Spleen (tissue), 11 donors: ENCODE results near the gene SIX5. TPM values are rescaled to one million over a fixed set of nuclear protein-coding genes. Genes with fewer than 3 reads are reported as not detected.

Experiments used
- DNase-seq: peaks from one replicate; pipeline ENCODE4 v3.0.0-alpha.2; 2020
- H3K27ac ChIP-seq, 8 donors: fragments of 200-600 bp; sonication (generic) in 7 of 8; 1 replicate in 4 of 8; 2 replicates in 4 of 8; pipeline versions ENCODE4 v1.5.0 to v1.8.0; 2016 to 2021; ENCODE audit warnings: inconsistent platforms in 4 of 8, mild to moderate bottlenecking in 4 of 8, moderate library complexity in 1 of 8
- H3K27me3 ChIP-seq, 7 donors: fragments of 200-600 bp; sonication (generic) in 6 of 7; replicated peaks in 1 of 7; 1 replicate in 4 of 7; 2 replicates in 3 of 7; pipeline versions ENCODE4 v1.5.0 to v1.8.0; 2016 to 2021; ENCODE audit warnings: inconsistent platforms in 3 of 7, mild to moderate bottlenecking in 1 of 7
- H3K36me3 ChIP-seq, 6 donors: fragments of 200-600 bp; sonication (generic) in 5 of 6; 1 replicate in 4 of 6; 2 replicates in 2 of 6; pipeline versions ENCODE4 v1.5.0 to v1.8.0; 2016 to 2021; ENCODE audit warnings: inconsistent platforms in 2 of 6
- H3K4me1 ChIP-seq, 6 donors: fragments of 200-600 bp; sonication (generic) in 5 of 6; 1 replicate in 3 of 6; 2 replicates in 3 of 6; pipeline versions ENCODE4 v1.5.0 to v1.8.0; 2016 to 2021; ENCODE audit warnings: inconsistent platforms in 3 of 6
- H3K4me3 ChIP-seq, 8 donors: fragments of 200-600 bp; sonication (generic) in 7 of 8; 1 replicate in 4 of 8; 2 replicates in 4 of 8; pipeline versions ENCODE4 v1.5.0 to v1.8.0; 2016 to 2021; ENCODE audit warnings: inconsistent platforms in 4 of 8, mild to moderate bottlenecking in 4 of 8, moderate library complexity in 2 of 8
- H3K9me3 ChIP-seq, 8 donors: fragments of 200-600 bp; sonication (generic) in 7 of 8; 1 replicate in 4 of 8; 2 replicates in 4 of 8; pipeline versions ENCODE4 v1.5.0 to v1.8.0; 2016 to 2021; ENCODE audit warnings: inconsistent platforms in 4 of 8
- CTCF ChIP-seq, 11 experiments: fragments of 200-600 bp in 7 of 11; fragments of 450-650 bp in 4 of 11; sonication (generic) in 4 of 11; IDR thresholded peaks in 8 of 11; conservative IDR thresholded peaks in 3 of 11; 1 replicate in 7 of 11; 2 replicates in 4 of 11; pipeline versions ENCODE4 v1.4.0 to v1.8.0; 2016 to 2021; ENCODE audit warnings: antibody characterized with exemption in 11 of 11, inconsistent platforms in 4 of 11, mild to moderate bottlenecking in 1 of 11
- POLR2A ChIP-seq, 3 donors: fragments of 450-650 bp; IDR thresholded peaks; one replicate each; pipeline ENCODE4 v1.5.1; 2017; ENCODE audit warnings: antibody characterized with exemption in 3 of 3, mild to moderate bottlenecking in 1 of 3
- POLR2AphosphoS5 ChIP-seq, 3 donors: sonication (generic); formaldehyde crosslinking; IDR thresholded peaks; one replicate each; pipeline ENCODE4 v1.5.1; 2017; ENCODE audit warnings: antibody characterized with exemption in 3 of 3
- WGBS, 5 donors: extraction: QIAGEN DNeasy Blood & Tissue Kit in 3 of 5; methylation state at CpG; one replicate each; pipeline versions ENCODE4 v1.1.5 to v1.1.7; 2013 to 2018; 5-methylcytosine and 5-hydroxymethylcytosine counted together
- intact Hi-C: fragments of 100-400 bp; cut with DNase I; formaldehyde crosslinking; loops from one replicate; pipeline ENCODE4 v1.15.0; 2023; ENCODE audit warnings: low total_unique reads
- polyA plus RNA-seq, 3 donors: library from polyadenylated mRNA; stranded (reverse); fragments of 200-250 nt; gene quantifications; one replicate each; pipeline ENCODE4 v1.2.1, GENCODE V29; 2013
- total RNA-seq, 7 donors: library from RNA; depleted of rRNA in 3 of 7; stranded (reverse); fragments of >200 nt in 3 of 7; fragmentation: NEBNext Ultra II Directional in 4 of 7; extraction: Animal tissue kit (Norgen Biotek cat#: 25700) in 4 of 7; gene quantifications; one replicate each; pipeline versions ENCODE4 v1.1.0 to v1.2.1, GENCODE V29; 2016 to 2021
- donor health status: healthy with polysubstance abuse.
- donor health status: DM: no; HTN: no; CAD: no; lungs with moderate emphysema.
- donor health status: DM: no; HTN: no; CAD: no.
- donor health status: Bipolar disorder and iron deficiency.
- donor health status: healthy.
- donor health status: DM: no; HTN: no; CAD: no.
- donor health status: DM: yes; HTN: yes; CAD: no.

The SIX5 gene
- total and polyA plus RNA-seq, 10 donors, result 4.4 to 13.2 (median 8.1) TPM

DNA sequence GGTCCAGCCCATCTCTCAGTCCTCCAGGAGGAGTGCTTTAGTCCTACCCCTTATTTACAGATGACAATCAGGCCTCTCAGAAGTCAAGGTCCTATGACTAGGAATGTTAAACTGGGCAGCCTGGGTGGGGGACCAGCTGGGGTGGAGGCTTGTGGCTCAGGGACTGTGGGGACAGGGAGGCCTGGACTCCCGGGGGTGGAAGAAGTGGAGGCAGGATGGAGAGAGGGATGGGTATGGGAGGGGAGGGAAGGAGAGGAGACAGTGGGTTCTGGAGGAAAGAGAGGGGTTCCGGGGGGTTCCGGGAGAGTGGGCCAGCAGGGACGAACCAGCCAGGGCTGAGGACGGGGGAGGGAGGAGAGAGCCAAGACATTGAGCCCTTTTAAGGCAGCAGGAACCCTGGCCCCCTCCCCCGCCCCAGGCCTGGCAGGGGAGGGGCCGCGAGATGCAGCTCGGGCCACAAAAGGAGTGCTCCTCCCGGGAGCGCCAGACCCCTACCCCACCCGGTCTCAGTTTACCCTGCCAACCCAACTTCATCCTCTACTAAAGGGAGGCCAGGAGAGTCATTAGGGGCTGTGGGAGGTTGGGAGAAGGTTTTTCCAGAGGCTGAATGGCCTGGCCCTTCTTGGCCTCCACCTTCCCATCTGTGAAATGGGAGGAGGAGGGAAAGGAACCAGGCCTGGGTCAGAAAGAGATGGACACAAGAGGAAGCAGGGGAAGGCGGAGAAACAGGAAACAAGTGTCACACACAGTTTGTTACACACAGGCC is 11.6 kb upstream of the SIX5 start:
- Histone ChIP-seq H3K4me1 (peaks cover 10 to 69% (median 52%) of the 10 kb centered on the region in 6 donors), H3K36me3 (peaks cover 0 to 38% (median 23%) of the 10 kb centered on the region in 6 donors), H3K9me3 (no peaks in the 10 kb centered on the region), H3K27ac (peak overlapping the region in 3 of 8 donors; percentile 1 to 58 (median 7)), H3K27me3 (peaks cover 0 to 92% (median 0%) of the 10 kb centered on the region in 7 donors), H3K4me3 (peak overlapping the region in 4 of 8 donors; percentile 29 to 54 (median 38))
- intact Hi-C loops, result no loop called here
- 33 to 46% (median 41%) methylated on average over 6 to 13 of the region's 13 CpGs for WGBS, 5 donors
- DNase-seq, result no peak
- TF ChIP-seq POLR2AphosphoS5 (IDR thresholded peaks at IDR 0.05) (peak in 1 of 3 donors; percentile 16), POLR2A (IDR thresholded peaks at IDR 0.05) (no peak), CTCF (IDR thresholded peaks at IDR 0.05 in 8 of 11, conservative IDR thresholded peaks at IDR 0.05 in 3 of 11) (no peak)

DNA sequence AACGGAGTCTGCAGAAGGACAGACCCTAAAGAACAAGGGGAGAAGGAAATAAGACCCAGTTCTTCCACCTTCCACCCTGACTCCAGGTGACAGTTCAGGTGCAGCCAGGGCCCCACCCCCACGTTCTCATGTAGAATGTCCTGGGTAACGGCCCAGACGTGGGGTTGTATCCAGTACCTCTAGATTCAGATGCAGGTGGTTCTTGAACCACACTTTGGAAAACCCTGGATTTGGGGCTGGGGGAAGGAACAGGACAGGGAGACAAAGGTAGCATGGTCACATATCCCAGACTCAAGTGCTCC is 11.0 kb upstream of the SIX5 start:
- no peak for TF ChIP-seq POLR2A (IDR thresholded peaks at IDR 0.05)
- TF ChIP-seq POLR2AphosphoS5 (IDR thresholded peaks at IDR 0.05), result no peak
- TF ChIP-seq CTCF (IDR thresholded peaks at IDR 0.05 in 8 of 11, conservative IDR thresholded peaks at IDR 0.05 in 3 of 11), result no peak
- Histone ChIP-seq H3K4me1 (peaks cover 10 to 69% (median 52%) of the 10 kb centered on the region in 6 donors), H3K9me3 (no peaks in the 10 kb centered on the region), H3K27ac (no peak overlapping the region), H3K4me3 (peak overlapping the region in 2 of 8 donors; percentile 23 to 64), H3K36me3 (peaks cover 0 to 33% (median 19%) of the 10 kb centered on the region in 6 donors), H3K27me3 (peaks cover 0 to 87% (median 0%) of the 10 kb centered on the region in 7 donors)
- DNase-seq, result no peak
- intact Hi-C loops, result no loop called here
- 29 to 44% (median 39%) methylated on average over 4 of the region's 4 CpGs for WGBS, 5 donors

GRCh38 chr19:45779231-45780145 is 10.4 kb upstream of the SIX5 start:
- TF ChIP-seq CTCF (IDR thresholded peaks at IDR 0.05 in 8 of 11, conservative IDR thresholded peaks at IDR 0.05 in 3 of 11), result peak; percentile 25 to 79 (median 64)
- TF ChIP-seq POLR2AphosphoS5 (IDR thresholded peaks at IDR 0.05), result peak; percentile 49 to 73 (median 61)
- no peak for TF ChIP-seq POLR2A (IDR thresholded peaks at IDR 0.05)
- intact Hi-C loops, result no loop called here
- peaks cover 0 to 87% (median 0%) of the 10 kb centered on the region in 7 donors for H3K27me3 ChIP-seq
- peak; percentile 92 for DNase-seq
- no peak overlapping the region for H3K27ac ChIP-seq
- H3K9me3 ChIP-seq, result no peaks in the 10 kb centered on the region
- H3K36me3 ChIP-seq, result peaks cover 0 to 35% (median 19%) of the 10 kb centered on the region in 6 donors
- WGBS, 5 donors, result 5 to 15% (median 6%) methylated on average over 22 to 48 of the region's 48 CpGs
- peaks cover 10 to 64% (median 48%) of the 10 kb centered on the region in 6 donors for H3K4me1 ChIP-seq
- peak overlapping the region in 7 of 8 donors; percentile 2 to 64 (median 23) for H3K4me3 ChIP-seq
